NOMO-1 (cell line): Measurements from ENCODE around the gene KIAA0586.
"Not testable (repeated sequence)": the region's sequence is repeated elsewhere in the genome, so short reads cannot be mapped to it uniquely, and the experiment has no call there.

ENCODE experiments used
- DNase-seq, 2 experiments: peaks; one replicate each; lab custom pipeline; 2025; ENCODE audit not compliant: unreplicated experiment in 2 of 2; lab: John Stamatoyannopoulos, UW

Gene KIAA0586

GRCh38 chr14:58541633-58542022 lies 114.1 kb downstream of the KIAA0586 start:
- DNase-seq: no peak

- DNase-seq: no peak
Observed at GRCh38 chr14:58543253-58543652, 115.7 kb downstream of the KIAA0586 start.

- DNase-seq: no peak
Observed at GRCh38 chr14:58547649-58548048, 120.1 kb downstream of the KIAA0586 start.

- DNase-seq: no peak
Observed at GRCh38 chr14:58549105-58549757, 121.7 kb downstream of the KIAA0586 start.

- no peak for DNase-seq
Observed at GRCh38 chr14:58553959-58554358, 126.4 kb downstream of the KIAA0586 start.

- no peak for DNase-seq
Observed at GRCh38 chr14:58555647-58556046, 128.1 kb downstream of the KIAA0586 start.

GRCh38 chr14:58557242-58557641 lies 129.7 kb downstream of the KIAA0586 start:
- DNase-seq: no peak

- peak; percentile 29 to 89 for DNase-seq
Observed at GRCh38 chr14:58560208-58560607, 132.7 kb downstream of the KIAA0586 start.

GRCh38 chr14:58562141-58562540 lies 134.6 kb downstream of the KIAA0586 start:
- DNase-seq: no peak

- no peak for DNase-seq
Observed at GRCh38 chr14:58563978-58564377, 136.5 kb downstream of the KIAA0586 start.

- DNase-seq: no peak
Observed at GRCh38 chr14:58565832-58566231, 138.3 kb downstream of the KIAA0586 start.

GRCh38 chr14:58566979-58567378 lies 139.5 kb downstream of the KIAA0586 start:
- DNase-seq: no peak

- DNase-seq: no peak
Observed at GRCh38 chr14:58568322-58568721, 140.8 kb downstream of the KIAA0586 start.

- DNase-seq: no peak
Observed at GRCh38 chr14:58571256-58571655, 143.7 kb downstream of the KIAA0586 start.

- no peak for DNase-seq
Observed at GRCh38 chr14:58571769-58572472, 144.4 kb downstream of the KIAA0586 start.

GRCh38 chr14:58572473-58572853 lies 144.9 kb downstream of the KIAA0586 start:
- no peak for DNase-seq

- DNase-seq: no peak
Observed at GRCh38 chr14:58572863-58573262, 145.3 kb downstream of the KIAA0586 start.

GRCh38 chr14:58574623-58575022 lies 147.1 kb downstream of the KIAA0586 start:
- peak in 1 of 2 experiments; percentile 6 for DNase-seq

GRCh38 chr14:58575956-58576355 lies 148.4 kb downstream of the KIAA0586 start:
- no peak for DNase-seq

- DNase-seq: not testable (repeated sequence)
Observed at GRCh38 chr14:58580035-58580434, 152.5 kb downstream of the KIAA0586 start.

GRCh38 chr14:58581389-58581788 lies 153.9 kb downstream of the KIAA0586 start:
- not testable (repeated sequence) for DNase-seq

- no peak for DNase-seq
Observed at GRCh38 chr14:58584383-58584782, 156.9 kb downstream of the KIAA0586 start.
